Tibial nerve (tissue), 4 donors: ENCODE data around the gene PREP.

Experiments used
- CTCF ChIP-seq, 5 experiments: fragments of 200-600 bp in 3 of 5; fragments of 450-650 bp in 2 of 5; sonication (generic) in 3 of 5; IDR thresholded peaks; one replicate each; pipeline ENCODE4 v1.5.1; 2016 to 2019; ENCODE audit warnings: antibody characterized with exemption in 5 of 5, mild to moderate bottlenecking in 3 of 5, moderate library complexity in 2 of 5
- EP300 ChIP-seq, 2 donors: sonication (generic); formaldehyde crosslinking; IDR thresholded peaks; one replicate each; pipeline ENCODE4 v1.6.1; 2017; ENCODE audit warnings: antibody characterized with exemption in 2 of 2, mild to moderate bottlenecking in 1 of 2

DNA sequence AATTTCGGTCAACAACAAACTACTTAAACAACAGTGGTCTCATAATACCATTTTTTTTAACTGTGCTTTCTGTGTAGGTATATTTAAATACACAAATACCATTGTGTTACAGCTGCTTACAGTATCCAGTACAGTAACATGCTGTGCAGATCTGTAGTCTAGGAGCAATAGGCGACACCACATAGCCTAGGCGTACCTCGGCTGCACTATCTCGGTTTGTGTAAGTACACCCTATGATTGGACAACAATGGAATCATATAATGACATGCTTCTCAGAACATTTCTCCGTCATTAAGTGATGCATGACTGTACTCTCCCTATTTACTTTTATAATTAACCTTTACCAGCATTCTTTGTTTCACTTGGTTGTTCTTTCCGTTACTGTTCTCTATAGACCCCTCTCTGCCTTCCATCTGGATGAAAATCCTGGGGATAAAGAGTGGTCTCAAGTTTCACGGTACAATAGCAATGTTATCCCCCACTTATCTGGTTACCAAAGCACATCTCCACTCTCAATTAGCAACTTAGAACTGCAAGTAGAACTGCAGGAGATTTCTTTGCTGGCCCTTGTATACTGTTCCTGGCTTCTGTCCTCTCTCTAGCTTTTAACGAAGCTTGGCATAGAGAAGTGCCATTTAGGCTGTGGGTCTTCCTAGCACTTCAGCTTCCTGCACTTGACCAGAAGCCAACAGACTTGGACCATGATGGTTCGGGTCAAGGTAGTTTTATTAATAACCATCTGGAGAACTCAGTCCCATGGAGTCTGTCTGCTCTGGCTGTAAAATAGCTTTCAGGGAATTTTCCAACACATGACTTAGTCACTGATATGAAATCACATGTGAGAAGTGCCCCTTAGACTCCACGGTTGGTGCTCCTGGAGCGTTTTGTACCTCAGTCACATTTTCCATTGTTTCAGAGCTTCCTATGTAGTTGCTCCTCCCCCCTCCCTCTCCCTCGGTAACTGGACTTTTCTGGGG is 142.7 kb downstream of the PREP start:
- TF ChIP-seq EP300 (IDR thresholded peaks at IDR 0.05) (no peak), CTCF (IDR thresholded peaks at IDR 0.05) (no peak)
